HepG2 (cell line): ENCODE results near the gene CRLF1. TPM values are rescaled to one million over a fixed set of nuclear protein-coding genes. Genes with fewer than 3 reads are reported as not detected.

Experiments
- ARID4A ChIP-seq: sonication (generic); formaldehyde crosslinking; IDR thresholded peaks from 2 replicates; pipeline ENCODE4 v1.5.0; 2020; ENCODE audit warnings: mild to moderate bottlenecking, missing genetic modification reagents, borderline replicate concordance
- ATM ChIP-seq: fragments of 450-650 bp; IDR thresholded peaks from 2 replicates; pipeline ENCODE4 v1.7.1; 2017; ENCODE audit warnings: mild to moderate bottlenecking, borderline replicate concordance
- CEBPZ ChIP-seq: IDR thresholded peaks from 2 replicates; pipeline ENCODE4 v1.6.1; 2012; ENCODE audit warnings: low read length, improper control_type of control experiment
- CHD2 ChIP-seq: IDR thresholded peaks from 2 replicates; pipeline ENCODE4 v1.6.1; 2011; ENCODE audit warnings: low read depth, low read length, improper control_type of control experiment
- E2F1 ChIP-seq: sonication (generic); formaldehyde crosslinking; IDR thresholded peaks from 2 replicates; pipeline ENCODE4 v1.5.0; 2020; ENCODE audit warnings: missing genetic modification reagents
- ERF ChIP-seq: IDR thresholded peaks from 2 replicates; pipeline ENCODE4 v1.6.1; 2018; ENCODE audit warnings: missing biosample characterization, missing genetic modification reagents
- FOXC1 ChIP-seq: sonication (generic); formaldehyde crosslinking; IDR thresholded peaks from 2 replicates; pipeline ENCODE4 v1.8.0; 2022; ENCODE audit warnings: mild to moderate bottlenecking, missing genetic modification reagents, borderline replicate concordance
- FOXJ3 ChIP-seq: sonication (generic); formaldehyde crosslinking; IDR thresholded peaks from 2 replicates; pipeline ENCODE4 v1.4.0; 2020; ENCODE audit warnings: missing genetic modification reagents, mild to moderate bottlenecking, borderline replicate concordance
- KDM2A ChIP-seq: sonication (generic); formaldehyde crosslinking; IDR thresholded peaks from 2 replicates; pipeline ENCODE4 v1.4.0; 2020; ENCODE audit warnings: low read depth, missing genetic modification reagents, borderline replicate concordance
- MBD4 ChIP-seq: IDR thresholded peaks from 2 replicates; pipeline ENCODE4 v1.6.1; 2012; ENCODE audit warnings: low read length, inconsistent platforms, borderline replicate concordance
- RBM22 ChIP-seq: fragments of 200-400 bp; formaldehyde crosslinking; optimal IDR thresholded peaks from 2 replicates; pipeline ENCODE3; 2017; ENCODE audit warnings: mild to moderate bottlenecking, low read length, moderate library complexity
- SOX13 ChIP-seq, 3 experiments: fragments of 450-650 bp in 1 of 3; sonication (generic) in 1 of 3; formaldehyde crosslinking in 1 of 3; IDR thresholded peaks in 2 of 3; conservative IDR thresholded peaks in 1 of 3; 2 replicates each; pipeline versions ENCODE4 v1.5.0 to v1.6.1; 2016 to 2020; ENCODE audit warnings: antibody characterized with exemption in 1 of 3, mild to moderate bottlenecking in 1 of 3, missing compliant biosample characterization in 1 of 3, missing genetic modification reagents in 1 of 3, moderate library complexity in 1 of 3
- WIZ ChIP-seq: sonication (generic); formaldehyde crosslinking; IDR thresholded peaks from 2 replicates; pipeline ENCODE4 v1.5.1; 2020; ENCODE audit warnings: mild to moderate bottlenecking, missing genetic modification reagents
- ZHX1 ChIP-seq: sonication (generic); formaldehyde crosslinking; IDR thresholded peaks from 2 replicates; pipeline ENCODE4 v1.8.1; 2022; ENCODE audit warnings: low read depth, mild to moderate bottlenecking, missing genetic modification reagents
- polyA plus RNA-seq, 8 experiments: library from polyadenylated mRNA; depleted of rRNA in 3 of 8; stranded (reverse) in 7 of 8; unstranded in 1 of 8; fragments of >200 nt; fragmentation: Illumina TruSeq in 4 of 8; extraction: Trizol in 4 of 8; gene quantifications; 2 replicates each; pipeline versions ENCODE4 v1.2.1 to v1.2.3, GENCODE V29; 2011 to 2016; ENCODE audit warnings: low read depth in 4 of 8, missing spikeins in 1 of 8, mixed read lengths in 1 of 8; ENCODE audit not compliant: insufficient read depth in 1 of 8
- total RNA-seq, 5 experiments: library from RNA; depleted of rRNA; stranded (reverse); fragments of >200 nt; fragmentation: Illumina TruSeq; extraction: Trizol; gene quantifications; 2 replicates each; pipeline ENCODE4 v1.2.3, GENCODE V29; 2016; ENCODE audit warnings: low read depth in 1 of 5

CRLF1 gene
- total and polyA plus RNA-seq, 2 of the 13 experiments (the other 11 are each of a cell fraction or from before 2014, with no cell fraction given): 217 to 296 TPM

GRCh38 chr19:18605546-18606280 is 886 bp downstream of the CRLF1 start (continued):
- no peak for TF ChIP-seq E2F1
- no peak for TF ChIP-seq ZHX1 (CRISPR knock-in tag)
- TF ChIP-seq ARID4A: 0 out of 2 replicates have a peak, but pooled peaks have one; percentile 32
- TF ChIP-seq RBM22: no peak
- no peak for TF ChIP-seq ERF (CRISPR knock-in tag)
- no peak for TF ChIP-seq FOXJ3 (CRISPR knock-in tag)
- no peak for TF ChIP-seq MBD4
- TF ChIP-seq ATM: no peak
- TF ChIP-seq CEBPZ: no peak
- 0 out of 2 replicates have a peak, but pooled peaks have one; percentile 37 for TF ChIP-seq KDM2A (CRISPR knock-in tag)
- no peak for TF ChIP-seq CHD2
- no peak for TF ChIP-seq FOXC1
- no peak for TF ChIP-seq WIZ (CRISPR knock-in tag)
- no peak for TF ChIP-seq SOX13 (IDR thresholded peaks at IDR 0.05)
- TF ChIP-seq SOX13 (CRISPR knock-in tag; conservative IDR thresholded peaks at IDR 0.05 in 1 of 2, IDR thresholded peaks at IDR 0.05 in 1 of 2): no peak
